ENCODE data around the gene FOXL3.

FOXL3 gene

GRCh38 chr7:289756-290553, at the start of gene FOXL3:
Gene FOXL3 (plus strand): TSS chr7:290170. CDS start chr7:290170, 0 bp downstream.
- TF ChIP-seq GATA3 (IDR thresholded peaks at IDR 0.05; ENCODE audit: low read depth, low read length): no peak
- no peak for TF ChIP-seq GATA2 (IDR thresholded peaks at IDR 0.05; ENCODE audit: low read depth, low read length)

GRCh38 chr7:240887-241421, 49.0 kb upstream of the FOXL3 start:
- TF ChIP-seq GATA2 (IDR thresholded peaks at IDR 0.05; ENCODE audit: low read depth, low read length) (no peak), GATA3 (IDR thresholded peaks at IDR 0.05; ENCODE audit: low read depth, low read length) (no peak)

- no peak for TF ChIP-seq GATA3 (IDR thresholded peaks at IDR 0.05; ENCODE audit: low read depth, low read length)
Measured at GRCh38 chr7:241513-241912, 48.5 kb upstream of the FOXL3 start.

- TF ChIP-seq GATA2 (IDR thresholded peaks at IDR 0.05; ENCODE audit: low read depth, low read length) (no peak), GATA3 (IDR thresholded peaks at IDR 0.05; ENCODE audit: low read depth, low read length) (no peak)
Measured at GRCh38 chr7:244974-245373, 45.0 kb upstream of the FOXL3 start.

- TF ChIP-seq GATA2 (IDR thresholded peaks at IDR 0.05; ENCODE audit: low read depth, low read length): no peak
- no peak for TF ChIP-seq GATA3 (IDR thresholded peaks at IDR 0.05; ENCODE audit: low read depth, low read length)
Measured at GRCh38 chr7:245574-246295, 44.2 kb upstream of the FOXL3 start.

GRCh38 chr7:246451-246850, 43.5 kb upstream of the FOXL3 start:
- TF ChIP-seq GATA3 (IDR thresholded peaks at IDR 0.05; ENCODE audit: low read depth, low read length): no peak
- TF ChIP-seq GATA2 (IDR thresholded peaks at IDR 0.05; ENCODE audit: low read depth, low read length): no peak

GRCh38 chr7:247181-247580, 42.8 kb upstream of the FOXL3 start:
- no peak for TF ChIP-seq GATA2 (IDR thresholded peaks at IDR 0.05; ENCODE audit: low read depth, low read length)
- no peak for TF ChIP-seq GATA3 (IDR thresholded peaks at IDR 0.05; ENCODE audit: low read depth, low read length)

- TF ChIP-seq GATA3 (IDR thresholded peaks at IDR 0.05; ENCODE audit: low read depth, low read length): no peak
Measured at GRCh38 chr7:247636-248035, 42.3 kb upstream of the FOXL3 start.

- TF ChIP-seq GATA3 (IDR thresholded peaks at IDR 0.05; ENCODE audit: low read depth, low read length) (no peak), GATA2 (IDR thresholded peaks at IDR 0.05; ENCODE audit: low read depth, low read length) (no peak)
Measured at GRCh38 chr7:248732-249435, 41.1 kb upstream of the FOXL3 start.

GRCh38 chr7:249989-250388, 40.0 kb upstream of the FOXL3 start:
- TF ChIP-seq GATA2 (IDR thresholded peaks at IDR 0.05; ENCODE audit: low read depth, low read length): no peak

GRCh38 chr7:250523-250922, 39.4 kb upstream of the FOXL3 start:
- TF ChIP-seq GATA3 (IDR thresholded peaks at IDR 0.05; ENCODE audit: low read depth, low read length) (no peak), GATA2 (IDR thresholded peaks at IDR 0.05; ENCODE audit: low read depth, low read length) (no peak)

- TF ChIP-seq GATA3 (IDR thresholded peaks at IDR 0.05; ENCODE audit: low read depth, low read length) (no peak), GATA2 (IDR thresholded peaks at IDR 0.05; ENCODE audit: low read depth, low read length) (no peak)
Measured at GRCh38 chr7:251005-251404, 39.0 kb upstream of the FOXL3 start.

GRCh38 chr7:251446-252175, 38.4 kb upstream of the FOXL3 start:
- TF ChIP-seq GATA3 (IDR thresholded peaks at IDR 0.05; ENCODE audit: low read depth, low read length) (no peak), GATA2 (IDR thresholded peaks at IDR 0.05; ENCODE audit: low read depth, low read length) (no peak)

Data from SH-SY5Y (cell line).